IMR-90 (cell line): Measurements from ENCODE around the gene AUTS2. TPM values are rescaled to one million over a fixed set of nuclear protein-coding genes. Genes with fewer than 3 reads are reported as not detected.

Source experiments
- ATAC-seq: fragments of 200-7000 bp; cut with Tn5 transposase; 2 replicates; pipeline ENCODE4 v1.9.1; 2020; ENCODE audit warnings: low read depth, mild to moderate bottlenecking, moderate library complexity
- BruUV-seq: library from RNA; stranded (reverse); fragments of 400-500 nt; replicated peaks from 2 replicates; lab custom pipeline; 2021; lab: Mats Ljungman, UMichigan
- CTCF ChIA-PET: fragments of 300-600 bp; formaldehyde crosslinking; extraction: SDS; loops from one replicate; lab custom pipeline; 2021; ENCODE audit warnings: antibody characterized with exemption; lab: Yijun Ruan, JAX
- POLR2A ChIA-PET: fragments of 300-600 bp; sonication (Branson Sonifier 250); formaldehyde crosslinking; loops from one replicate; lab custom pipeline; 2022; ENCODE audit warnings: antibody characterized with exemption; ENCODE audit not compliant: unreplicated experiment; lab: Charles Lee
- DNase-seq: peaks from one replicate; pipeline ENCODE4 v3.0.0; 2013
- H2AFZ ChIP-seq: replicated peaks from 2 replicates; pipeline ENCODE3; 2013; ENCODE audit warnings: low read length, mild to moderate bottlenecking; ENCODE audit not compliant: poor library complexity
- H2AK5ac ChIP-seq: 2 replicates; pipeline ENCODE4 v1.6.1; 2013; ENCODE audit warnings: low read depth, low read length, inconsistent platforms
- H2AK9ac ChIP-seq: replicated peaks from 2 replicates; pipeline ENCODE3; 2013; ENCODE audit warnings: mild to moderate bottlenecking, low read depth, low read length, moderate library complexity; ENCODE audit not compliant: poor library complexity
- H2BK120ac ChIP-seq: 2 replicates; pipeline ENCODE4 v1.6.1; 2013; ENCODE audit warnings: low read depth, low read length, inconsistent platforms
- H2BK15ac ChIP-seq: 3 replicates; pipeline ENCODE4 v1.6.1; 2013; ENCODE audit warnings: low read depth, low read length, inconsistent platforms
- H2BK20ac ChIP-seq: 2 replicates; pipeline ENCODE4 v1.6.1; 2013; ENCODE audit warnings: low read depth, mild to moderate bottlenecking, inconsistent platforms, low read length, moderate library complexity
- H2BK5ac ChIP-seq: 2 replicates; pipeline ENCODE4 v1.6.1; 2013; ENCODE audit warnings: mild to moderate bottlenecking, low read depth, low read length, inconsistent platforms; ENCODE audit not compliant: poor library complexity, severe bottlenecking
- H3K14ac ChIP-seq: replicated peaks from 2 replicates; pipeline ENCODE4 v1.6.1; 2013; ENCODE audit warnings: low read depth, low read length, inconsistent platforms
- H3K18ac ChIP-seq: 2 replicates; pipeline ENCODE4 v1.6.1; 2013; ENCODE audit warnings: low read depth, low read length, control low read depth
- H3K23ac ChIP-seq: 2 replicates; pipeline ENCODE4 v1.6.1; 2013; ENCODE audit warnings: low read depth, low read length, inconsistent platforms
- H3K27ac ChIP-seq: 2 replicates; pipeline ENCODE4 v1.5.1; 2013; ENCODE audit warnings: mild to moderate bottlenecking, control low read depth, low read length; ENCODE audit not compliant: insufficient read depth
- H3K27me3 ChIP-seq: 2 replicates; pipeline ENCODE4 v1.6.1; 2013; ENCODE audit warnings: low read length; ENCODE audit not compliant: control insufficient read depth, insufficient read depth
- H3K36me3 ChIP-seq: 2 replicates; pipeline ENCODE4 v1.6.1; 2013; ENCODE audit warnings: low read length, mixed read lengths; ENCODE audit not compliant: control insufficient read depth, insufficient read depth
- H3K4ac ChIP-seq: 2 replicates; pipeline ENCODE4 v1.6.1; 2013; ENCODE audit warnings: low read depth, low read length, inconsistent platforms
- H3K4me1 ChIP-seq: 2 replicates; pipeline ENCODE4 v1.6.1; 2013; ENCODE audit warnings: low read length, mixed read lengths; ENCODE audit not compliant: control insufficient read depth, insufficient read depth
- H3K4me2 ChIP-seq: 2 replicates; pipeline ENCODE4 v1.6.1; 2013; ENCODE audit warnings: low read depth, mild to moderate bottlenecking, control low read depth, low read length, moderate library complexity
- H3K4me3 ChIP-seq: 2 replicates; pipeline ENCODE4 v1.5.1; 2013; ENCODE audit warnings: low read depth, mild to moderate bottlenecking, control low read depth, low read length, moderate library complexity; ENCODE audit not compliant: insufficient read depth
- H3K56ac ChIP-seq: 2 replicates; pipeline ENCODE4 v1.6.1; 2013; ENCODE audit warnings: low read length, inconsistent platforms; ENCODE audit not compliant: insufficient read depth; ENCODE audit errors: extremely low read depth
- H3K79me1 ChIP-seq, 2 experiments: 2 replicates each; pipeline ENCODE4 v1.6.1; 2013; ENCODE audit warnings: low read length in 2 of 2, inconsistent platforms in 1 of 2, low read depth in 1 of 2
- H3K9ac ChIP-seq: 2 replicates; pipeline ENCODE4 v1.6.1; 2013; ENCODE audit warnings: low read depth, low read length, control low read depth
- H3K9me1 ChIP-seq: 2 replicates; pipeline ENCODE4 v1.6.1; 2013; ENCODE audit warnings: low read length, inconsistent platforms; ENCODE audit not compliant: insufficient read depth
- H3K9me3 ChIP-seq: 2 replicates; pipeline ENCODE4 v1.6.1; 2013; ENCODE audit warnings: low read length; ENCODE audit not compliant: control insufficient read depth, insufficient read depth
- H4K20me1 ChIP-seq: 2 replicates; pipeline ENCODE4 v1.6.1; 2013; ENCODE audit warnings: low read length, inconsistent platforms; ENCODE audit not compliant: insufficient read depth
- H4K5ac ChIP-seq: 2 replicates; pipeline ENCODE4 v1.6.1; 2013; ENCODE audit warnings: mild to moderate bottlenecking, low read depth, low read length, control low read depth
- H4K8ac ChIP-seq, 2 experiments: 2 replicates each; pipeline ENCODE4 v1.6.1; 2013; ENCODE audit warnings: low read depth in 2 of 2, low read length in 2 of 2, control low read depth in 1 of 2, inconsistent platforms in 1 of 2
- H4K91ac ChIP-seq: 2 replicates; pipeline ENCODE4 v1.6.1; 2013; ENCODE audit warnings: low read depth, low read length, inconsistent platforms; ENCODE audit not compliant: insufficient read depth
- BHLHE40 ChIP-seq: fragments of 150-350 bp; IDR thresholded peaks from 2 replicates; pipeline ENCODE4 v1.6.1; 2016; ENCODE audit warnings: mild to moderate bottlenecking, low read depth, low read length
- MXI1 ChIP-seq: IDR thresholded peaks from 2 replicates; pipeline ENCODE4 v1.6.1; 2012; ENCODE audit warnings: low read depth, mild to moderate bottlenecking, low read length, moderate library complexity, borderline replicate concordance
- WGBS, 2 experiments: methylation state at CpG; one replicate each; pipeline versions ENCODE4 v1.1.5 to v1.1.7; 2013; ENCODE audit warnings: missing lambda C conversion rate in 2 of 2; ENCODE audit not compliant: insufficient read length in 1 of 2; ENCODE audit errors: extremely low coverage in 2 of 2; 5-methylcytosine and 5-hydroxymethylcytosine counted together
- dilution Hi-C: fragments of 300-500 bp; cut with HindIII; formaldehyde crosslinking; loops from one replicate; pipeline ENCODE4 v1.14.3; 2018; ENCODE audit warnings: low sequenced_read_pairs; ENCODE audit not compliant: unreplicated experiment
- in situ Hi-C: fragments of 300-500 bp; cut with MboI; formaldehyde crosslinking; loops from 3 replicates; pipeline ENCODE4 v1.14.3; 2019; ENCODE audit warnings: low sequenced_read_pairs, inconsistent platforms, mixed read lengths
- intact Hi-C: fragments of 100-400 bp; cut with micrococcal nuclease; formaldehyde crosslinking; loops from 2 replicates; pipeline ENCODE4 v1.10.0; 2022
- polyA plus RNA-seq, 3 experiments: library from polyadenylated mRNA; depleted of rRNA; stranded (reverse); fragments of >200 nt; gene quantifications; 2 replicates each; pipeline ENCODE4 v1.2.3, GENCODE V29; 2012; ENCODE audit warnings: low replicate concordance in 1 of 3
- total RNA-seq: library from RNA; depleted of rRNA; stranded (reverse); fragments of >200 nt; gene quantifications from 2 replicates; pipeline ENCODE4 v1.2.3, GENCODE V29; 2012

AUTS2 gene
- total and polyA plus RNA-seq, 2 of the 4 experiments (the other 2 are of a cell fraction) = 0.90 to 3.0 TPM

GRCh38 chr7:69883399-69883891 is 285.2 kb downstream of the AUTS2 start:
- no peak overlapping the region for H3K4me2 ChIP-seq
- intact Hi-C loops = no loop called here
- ChIA-PET POLR2A (no interaction called here), CTCF (no interaction called here)
- no peaks in the 10 kb centered on the region for H3K9me3 ChIP-seq
- no peak overlapping the region for H2AK5ac ChIP-seq
- 100% methylated on average over 1 of the region's 7 CpGs; no CpG with 5 or more reads in 1 of the 2 experiments for WGBS, 2 experiments
- no peak overlapping the region for H2BK20ac ChIP-seq
- no peaks in the 10 kb centered on the region for H3K79me1 ChIP-seq
- no peak overlapping the region for H4K5ac ChIP-seq
- H2BK15ac ChIP-seq = no peak overlapping the region
- H4K20me1 ChIP-seq = no peaks in the 10 kb centered on the region
- BruUV-seq = no TSS peak
- H2AFZ ChIP-seq = no peak overlapping the region
- in situ Hi-C loops = no loop called here
- H3K4me1 ChIP-seq = no peaks in the 10 kb centered on the region
- H3K14ac ChIP-seq = no peak overlapping the region
- H3K36me3 ChIP-seq = no peaks in the 10 kb centered on the region
- H4K8ac ChIP-seq = no peak overlapping the region
- dilution Hi-C loops = no loop called here
- TF ChIP-seq BHLHE40 (no peak), MXI1 (no peak)
- no peak overlapping the region for H3K18ac ChIP-seq
- ATAC-seq = no peak
- no peak overlapping the region for H3K4me3 ChIP-seq
- H2BK120ac ChIP-seq = no peak overlapping the region
- H3K56ac ChIP-seq = no peak overlapping the region
- H2BK5ac ChIP-seq = no peak overlapping the region
- H3K9ac ChIP-seq = no peak overlapping the region
- no peak overlapping the region for H3K27ac ChIP-seq
- no peak overlapping the region for H3K4ac ChIP-seq
- no peaks in the 10 kb centered on the region for H3K27me3 ChIP-seq
- no peak overlapping the region for H3K23ac ChIP-seq
- no peak overlapping the region for H4K91ac ChIP-seq
- H2AK9ac ChIP-seq = no peak overlapping the region
- H3K9me1 ChIP-seq = no peaks in the 10 kb centered on the region
- DNase-seq = no peak
